Right ventricle myocardium superior (tissue), 1 donor: ENCODE data around the gene STARD6. TPM values are rescaled to one million over a fixed set of nuclear protein-coding genes. Genes with fewer than 3 reads are reported as not detected.
"Not testable (repeated sequence)": the region's sequence is repeated elsewhere in the genome, so short reads cannot be mapped to it uniquely, and the experiment has no call there.

Source experiments
- ATAC-seq: fragments of 200-7000 bp; cut with Tn5 transposase; one replicate; pipeline ENCODE4 v1.9.1; 2020; ENCODE audit warnings: mild to moderate bottlenecking; ENCODE audit not compliant: poor library complexity
- DNase-seq: peaks from one replicate; pipeline ENCODE4 v3.0.0-alpha.2; 2020
- intact Hi-C: fragments of 100-400 bp; cut with DNase I; formaldehyde crosslinking; loops from one replicate; pipeline ENCODE4 v1.11.2; 2022
- total RNA-seq: library from RNA; stranded (reverse); fragmentation: NEBNext Ultra II Directional; extraction: Animal tissue kit (Norgen Biotek cat#: 25700); gene quantifications from one replicate; pipeline ENCODE4 v1.2.1, GENCODE V29; 2021
- donor health status: DM: no; HTN: yes; CAD: no; lungs with severe emphysema.

Gene STARD6
- total RNA-seq, 1 donor from 2014 or later = not detected

DNA sequence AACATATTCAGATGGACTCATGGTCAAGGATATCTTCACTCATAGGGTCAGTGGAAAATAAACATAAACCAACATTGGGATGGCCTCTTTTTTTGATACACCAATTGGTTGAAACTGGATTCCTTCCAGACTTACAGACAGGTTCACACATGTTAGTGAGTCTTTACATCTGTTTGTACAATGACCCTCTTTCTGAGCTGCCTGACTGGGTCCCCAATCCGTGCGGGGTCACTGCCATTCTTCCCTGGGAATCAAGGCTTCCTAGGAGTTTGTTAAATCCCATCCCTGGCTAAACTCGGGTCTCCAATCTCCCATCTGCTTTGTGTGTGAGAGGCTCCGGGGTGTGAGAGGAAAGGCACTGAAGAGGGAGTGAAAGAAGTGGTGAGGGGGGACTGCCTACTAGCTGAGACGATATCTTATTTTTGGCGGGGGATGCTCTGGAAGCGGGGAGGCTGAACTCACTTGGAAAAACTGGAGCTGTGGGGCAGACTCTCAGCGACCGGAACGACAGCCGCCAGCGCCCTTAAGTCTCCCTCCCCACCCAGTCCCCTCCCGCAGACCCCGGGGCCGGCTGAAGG is 487 bp downstream of the STARD6 start:
- ATAC-seq (peak; percentile 71), DNase-seq (peak; percentile 32)
- intact Hi-C loops = no loop called here

DNA sequence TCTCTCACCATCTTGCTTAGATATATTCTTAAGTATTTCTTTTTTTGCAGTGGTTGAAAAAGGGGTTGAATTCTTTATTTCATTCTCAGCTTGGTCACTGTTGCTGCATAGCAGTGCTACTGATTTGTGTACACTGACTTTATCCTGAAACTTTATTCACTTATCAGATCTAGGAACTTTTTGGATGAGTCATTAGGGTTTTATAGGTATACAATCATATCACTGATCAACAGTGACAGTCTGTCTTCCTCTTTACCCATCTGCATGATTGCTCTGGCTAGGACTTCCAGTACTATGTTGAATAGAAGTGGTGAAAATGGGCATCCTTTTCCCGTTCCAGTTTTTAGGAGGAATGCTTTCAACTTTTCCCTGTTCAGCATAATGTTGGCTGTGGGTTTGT is 6.5 kb downstream of the STARD6 start:
- intact Hi-C loops = no loop called here
- no peak for ATAC-seq

DNA sequence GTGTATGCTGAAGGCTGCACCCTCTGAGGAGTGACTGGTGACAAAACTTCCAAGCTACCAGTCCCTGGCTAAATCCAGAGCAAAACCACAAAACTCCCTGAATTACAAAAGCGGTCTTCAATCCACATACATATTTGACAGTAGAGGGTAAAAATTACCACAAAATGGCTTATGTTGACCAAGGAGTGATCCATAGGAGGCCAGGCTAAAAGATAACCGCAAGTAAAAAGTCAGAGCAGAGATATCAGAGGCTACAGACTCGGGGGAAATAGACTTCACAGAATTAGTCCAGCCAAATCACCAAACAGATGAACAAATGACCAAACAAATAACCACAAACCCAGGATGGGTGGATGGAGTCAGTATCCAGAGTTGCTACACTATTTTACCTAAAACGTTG is 19.4 kb downstream of the STARD6 start:
- intact Hi-C loops = no loop called here
- DNase-seq = no peak

More for the DNA sequence above, 6.5 kb downstream of the STARD6 start:
- no peak for DNase-seq

DNA sequence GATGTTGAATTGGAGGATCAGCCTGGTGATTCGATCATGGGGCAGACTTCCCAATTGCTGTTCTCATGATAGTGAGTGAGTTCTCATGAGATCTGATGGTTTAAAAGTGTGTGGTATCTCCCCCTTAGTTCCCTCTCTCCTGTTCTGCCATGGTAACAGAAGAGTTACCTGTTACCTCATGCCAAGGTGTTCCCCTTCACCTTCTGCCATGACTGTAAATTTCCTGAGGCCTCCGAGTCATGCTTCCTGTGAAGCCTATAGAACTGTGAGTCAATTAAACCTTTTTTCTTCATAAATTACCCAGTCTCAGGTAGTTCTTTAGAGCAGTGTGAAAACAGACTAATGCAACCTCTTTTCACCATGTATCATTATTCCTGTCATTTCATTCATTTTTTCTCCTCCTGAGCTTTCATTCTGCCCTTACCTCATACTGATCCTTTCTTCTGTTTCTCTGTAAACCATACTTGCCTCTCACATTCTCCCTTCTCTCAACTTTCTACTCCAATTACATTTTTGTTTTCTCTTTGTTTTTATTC is 22.0 kb downstream of the STARD6 start:
- ATAC-seq (no peak), DNase-seq (no peak)
- intact Hi-C loops = no loop called here

More for the DNA sequence above, 19.4 kb downstream of the STARD6 start:
- ATAC-seq = no peak

DNA sequence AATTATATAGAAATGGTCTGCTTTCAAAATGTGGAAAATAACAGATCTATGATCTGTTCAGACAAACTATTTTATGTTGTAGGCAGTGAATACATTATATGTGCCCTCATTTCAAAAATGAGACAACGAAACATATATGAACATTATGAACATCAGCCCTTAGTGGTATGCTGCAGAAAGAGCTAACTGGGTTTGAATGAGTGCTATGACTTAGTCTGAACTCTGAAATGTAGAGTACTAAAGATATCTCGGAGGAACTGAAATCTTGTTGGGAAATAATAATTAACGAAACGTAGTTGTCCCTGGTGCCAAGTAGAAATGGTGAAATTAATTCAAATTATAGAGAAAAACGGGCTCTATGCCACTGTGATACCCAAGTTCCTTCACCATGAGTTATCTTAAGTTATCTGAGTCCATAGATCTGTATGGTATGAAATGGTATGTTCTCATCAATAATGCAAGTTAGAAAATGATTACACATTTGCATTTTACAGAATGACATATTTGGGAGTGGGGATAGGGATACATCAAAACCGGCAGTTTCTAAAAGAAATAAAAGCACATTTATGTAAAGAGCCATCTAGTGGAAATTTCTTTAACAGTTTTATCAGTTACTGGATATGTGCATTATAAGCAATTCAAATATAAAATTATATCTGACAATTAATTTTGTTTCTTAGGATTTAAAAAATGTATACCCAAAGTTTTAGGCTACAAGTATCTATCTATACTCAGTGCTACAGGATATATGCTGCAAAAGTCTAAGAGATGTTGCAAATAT is 26.7 kb downstream of the STARD6 start:
- intact Hi-C loops = no loop called here
- no peak for ATAC-seq
- no peak for DNase-seq

DNA sequence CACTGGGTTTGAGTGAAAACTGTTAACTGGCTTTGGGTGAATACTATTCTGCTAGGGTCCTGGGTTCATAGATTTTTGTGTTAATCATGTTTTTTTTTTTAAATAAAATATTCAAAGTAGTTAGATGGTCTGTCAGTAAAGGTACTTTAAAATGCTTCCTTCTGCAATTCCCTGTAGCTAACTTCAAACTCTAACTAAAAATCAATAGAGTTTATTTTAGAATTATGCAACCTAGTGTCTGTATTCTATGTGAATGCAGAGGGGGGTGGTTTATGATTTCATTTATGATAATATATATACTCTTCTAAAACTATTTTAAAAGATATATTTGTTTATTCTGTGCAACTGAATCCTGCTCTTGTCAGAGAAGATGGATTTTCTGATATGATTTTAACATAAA is 27.9 kb downstream of the STARD6 start:
- DNase-seq = no peak
- no peak for ATAC-seq
- intact Hi-C loops = no loop called here

DNA sequence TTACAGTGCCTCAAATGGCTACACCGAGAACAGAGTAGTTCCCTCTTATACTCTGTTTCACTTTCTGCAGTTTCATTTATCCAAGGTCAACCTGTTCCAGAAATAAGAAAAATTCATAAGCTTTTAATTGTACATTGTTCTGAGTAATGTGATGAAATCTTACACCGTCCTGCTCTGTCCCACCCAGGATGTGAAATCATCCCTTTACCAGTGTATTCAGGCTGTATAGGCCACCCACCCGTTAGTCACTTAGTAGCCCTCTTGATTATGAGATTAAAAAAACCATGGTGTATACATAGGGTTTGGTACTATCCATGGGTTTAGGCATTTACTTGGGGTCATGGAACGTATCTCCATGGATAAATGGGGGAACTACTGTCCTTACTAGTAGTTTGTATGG is 29.8 kb downstream of the STARD6 start:
- intact Hi-C loops = no loop called here
- DNase-seq (no peak), ATAC-seq (no peak)

DNA sequence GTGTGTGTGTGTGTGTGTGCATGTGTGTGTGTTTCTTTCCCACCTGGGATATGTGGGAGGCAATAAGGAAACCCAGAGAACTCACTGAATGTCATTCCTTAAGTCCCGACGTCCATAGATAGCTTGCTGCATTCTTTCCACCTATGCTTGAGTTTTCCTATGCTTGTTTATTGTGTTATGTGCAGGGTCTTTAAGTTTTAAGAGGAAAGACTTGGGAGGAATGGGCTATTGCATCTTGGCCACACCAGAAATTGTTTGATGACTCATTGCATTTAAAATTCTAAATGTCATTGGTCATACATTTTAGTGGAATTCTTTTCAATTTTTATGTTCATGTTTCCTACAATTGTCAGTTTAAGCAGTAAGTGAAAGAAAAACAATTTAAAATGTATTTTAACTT is 33.7 kb downstream of the STARD6 start:
- DNase-seq (no peak), ATAC-seq (no peak)
- intact Hi-C loops = no loop called here

DNA sequence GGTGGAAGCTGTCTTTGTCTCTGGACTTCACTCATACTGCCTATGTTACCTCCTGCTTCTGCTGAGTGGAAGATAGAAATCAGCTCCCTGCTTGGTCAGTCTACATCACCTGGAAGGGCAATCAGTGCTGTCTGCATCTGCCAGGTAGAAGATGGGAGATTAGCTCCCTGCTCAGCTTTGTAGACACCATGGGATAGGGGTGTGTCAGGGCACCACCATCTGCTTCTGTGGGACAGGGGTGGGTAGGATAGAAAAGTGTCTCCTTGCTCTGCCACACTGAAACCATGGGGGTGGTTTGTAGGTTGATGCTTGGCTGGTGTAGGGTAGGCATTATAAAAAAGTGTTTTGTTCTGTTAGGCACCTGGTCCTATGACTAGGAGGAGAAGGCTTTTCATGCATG is 34.1 kb downstream of the STARD6 start:
- ATAC-seq (no peak), DNase-seq (no peak)
- intact Hi-C loops = no loop called here

DNA sequence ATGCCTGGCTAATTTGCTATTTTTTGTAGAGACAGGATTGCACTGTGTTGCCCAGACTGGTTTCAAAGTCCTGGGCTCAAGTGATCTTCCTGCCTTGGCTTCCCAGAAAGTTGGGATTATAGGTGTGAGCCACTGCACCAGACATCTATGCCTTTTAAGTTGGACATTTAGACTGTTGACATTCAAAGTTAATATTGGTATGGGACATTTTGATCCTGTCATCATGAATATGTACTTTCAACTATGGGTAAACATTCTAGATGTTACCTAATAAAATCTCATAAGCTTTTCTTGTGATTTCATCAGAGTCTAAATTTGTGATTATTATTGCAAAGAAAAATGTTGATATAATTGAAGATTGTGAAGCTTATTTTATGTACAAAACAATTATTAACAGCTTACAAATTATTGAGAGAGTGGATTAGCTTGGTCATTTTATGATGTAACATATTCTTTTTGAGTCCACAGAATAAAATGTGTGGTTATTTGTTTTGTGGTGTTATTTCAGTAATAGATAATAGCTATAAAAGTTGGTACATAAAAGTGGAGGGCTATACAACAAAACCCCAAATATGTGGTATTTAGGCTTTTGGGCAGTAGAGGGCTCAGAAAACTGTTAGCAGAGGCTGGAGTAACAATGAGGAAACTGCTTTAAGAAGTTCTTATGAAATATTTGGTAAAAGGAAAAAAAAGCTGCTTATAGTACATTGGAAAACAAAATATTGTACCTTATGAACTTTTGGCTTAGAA is 41.4 kb downstream of the STARD6 start:
- intact Hi-C loops = no loop called here

DNA sequence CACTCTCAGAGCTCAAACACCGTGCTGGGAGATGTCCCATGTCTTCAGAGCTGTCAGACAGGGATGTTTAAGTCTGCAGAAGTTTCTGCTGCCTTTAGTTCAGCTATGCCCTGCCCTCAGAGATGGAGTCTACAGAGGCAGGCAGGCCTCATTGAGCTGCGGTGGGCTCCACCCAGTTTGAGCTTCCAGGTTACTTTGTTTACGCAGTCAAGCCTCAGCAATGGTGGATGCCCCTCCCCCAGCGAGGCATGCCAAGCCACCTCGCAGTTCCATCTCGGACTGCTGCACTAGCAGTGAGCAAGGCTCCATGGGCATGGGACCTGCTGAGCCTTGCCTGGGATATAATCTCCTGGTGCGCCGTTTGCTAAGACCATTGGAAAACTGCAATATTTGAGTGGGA is 48.1 kb downstream of the STARD6 start:
- ATAC-seq, intact Hi-C loops, DNase-seq: not testable (repeated sequence)

More for the DNA sequence above, 41.4 kb downstream of the STARD6 start:
- ATAC-seq (no peak), DNase-seq (no peak)

DNA sequence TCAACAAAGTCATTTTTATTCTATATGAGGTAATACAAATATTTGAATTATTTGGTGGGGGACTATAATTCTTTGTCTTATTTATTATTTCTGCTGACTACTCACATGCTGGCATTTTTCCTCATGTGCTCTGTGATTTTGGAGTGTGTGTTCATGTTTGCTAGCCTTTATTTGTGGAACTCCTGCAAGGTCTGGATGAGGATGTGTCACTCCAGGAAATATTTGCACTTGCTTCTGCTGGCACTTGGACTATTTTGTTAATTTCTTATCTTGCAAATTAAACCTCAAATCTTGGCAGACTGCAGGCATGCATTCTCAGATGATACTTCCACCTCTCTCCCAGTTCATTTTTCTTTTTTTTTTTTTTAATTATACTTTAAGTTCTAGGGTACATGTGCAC is 54.2 kb downstream of the STARD6 start:
- intact Hi-C loops = no loop called here
- ATAC-seq (no peak), DNase-seq (no peak)

DNA sequence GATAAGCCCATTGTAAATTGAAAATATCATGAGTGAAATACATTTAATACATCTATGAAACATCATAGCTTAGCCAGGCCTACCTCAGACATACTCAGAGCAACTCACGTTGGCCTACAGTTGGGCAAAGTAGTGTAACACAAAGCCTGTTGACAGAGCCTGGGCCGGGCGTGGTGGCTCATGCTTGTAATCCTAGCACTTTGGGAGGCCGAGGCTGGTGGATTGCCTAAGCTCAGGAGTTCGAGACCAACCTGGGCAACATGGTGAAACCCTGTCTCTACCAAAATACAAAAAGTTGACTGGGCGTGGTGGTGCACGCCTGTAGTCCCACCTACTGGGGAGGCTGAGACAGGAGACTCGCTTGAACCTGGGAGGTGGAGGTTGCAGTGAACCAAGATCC is 58.7 kb downstream of the STARD6 start:
- ATAC-seq, intact Hi-C loops, DNase-seq: not testable (repeated sequence)

DNA sequence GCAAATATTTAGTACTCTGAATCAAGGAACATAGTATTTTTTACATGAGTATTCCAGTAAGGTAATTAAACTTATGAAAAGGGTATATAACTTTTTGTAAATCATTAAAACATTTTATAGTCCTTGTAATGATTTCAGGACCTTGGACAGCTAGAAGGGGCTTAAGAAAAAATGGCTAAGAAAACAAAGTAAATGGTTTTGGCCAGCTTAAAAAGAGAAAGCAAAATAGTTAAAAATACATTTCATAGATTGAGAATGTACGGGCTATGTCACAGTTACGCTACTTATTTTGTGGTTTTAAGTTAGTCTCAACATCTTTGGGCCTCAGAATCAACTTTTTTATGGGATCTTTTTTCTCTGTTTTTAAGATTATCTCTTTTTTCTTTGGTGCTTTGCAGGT is 61.6 kb downstream of the STARD6 start:
- intact Hi-C loops = no loop called here
- ATAC-seq (no peak), DNase-seq (no peak)

DNA sequence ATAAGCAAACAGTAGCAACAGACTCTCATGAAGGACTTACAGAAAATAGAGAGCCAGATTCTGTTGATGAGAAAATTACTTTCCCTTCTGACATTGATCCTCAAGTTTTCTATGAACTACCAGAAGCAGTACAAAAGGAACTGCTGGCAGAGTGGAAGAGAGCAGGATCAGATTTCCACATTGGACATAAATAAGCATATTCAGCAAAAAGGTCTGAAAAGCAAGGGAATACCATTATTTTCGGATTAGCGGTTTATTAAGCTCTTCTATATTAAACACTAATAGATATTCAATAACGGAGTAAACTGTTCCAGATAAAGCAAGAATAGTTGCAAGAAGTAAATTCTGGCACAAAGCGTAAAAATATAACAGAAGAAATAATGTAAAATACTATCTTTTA is 63.4 kb downstream of the STARD6 start:
- no peak for DNase-seq
- intact Hi-C loops = no loop called here
- no peak for ATAC-seq

DNA sequence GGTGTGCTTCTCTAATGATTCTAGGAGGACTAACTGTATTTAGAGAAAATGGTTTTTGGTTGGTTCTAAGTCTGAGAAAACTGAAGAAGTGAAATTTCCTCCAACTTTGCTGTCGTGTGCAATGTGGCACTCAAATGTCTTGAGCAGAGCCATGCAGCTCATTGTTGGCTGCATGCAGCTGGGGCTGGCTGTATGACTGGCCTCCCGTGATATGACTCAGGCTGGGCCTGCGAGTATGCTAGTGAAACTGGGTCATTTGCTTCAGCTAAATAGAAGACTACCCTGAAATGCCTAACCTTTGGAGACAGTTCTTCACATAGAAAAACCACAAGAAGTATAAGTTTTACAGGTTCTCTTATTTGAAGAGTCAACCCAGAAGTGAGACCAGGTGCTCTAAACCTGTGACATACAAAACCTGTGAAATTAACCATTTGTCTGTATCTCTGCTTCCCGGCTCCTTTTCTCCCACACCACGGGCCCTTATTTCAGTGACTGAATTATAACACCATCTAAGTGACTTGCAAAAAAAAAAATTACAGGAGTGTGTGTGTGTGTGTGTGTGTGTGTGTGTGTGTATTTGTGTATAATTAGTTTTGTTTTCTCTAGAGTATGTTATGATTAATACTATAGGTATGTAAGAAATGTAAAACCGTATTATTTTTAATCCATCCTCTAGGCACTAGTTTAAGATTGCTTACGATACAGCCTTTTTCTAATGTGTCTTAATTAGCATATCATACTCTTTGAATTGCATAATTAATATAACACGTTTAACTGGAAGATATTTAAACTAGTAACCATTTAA is 72.5 kb downstream of the STARD6 start:
- intact Hi-C loops = no loop called here
- ATAC-seq (peak; percentile 95), DNase-seq (peak; percentile 75)

DNA sequence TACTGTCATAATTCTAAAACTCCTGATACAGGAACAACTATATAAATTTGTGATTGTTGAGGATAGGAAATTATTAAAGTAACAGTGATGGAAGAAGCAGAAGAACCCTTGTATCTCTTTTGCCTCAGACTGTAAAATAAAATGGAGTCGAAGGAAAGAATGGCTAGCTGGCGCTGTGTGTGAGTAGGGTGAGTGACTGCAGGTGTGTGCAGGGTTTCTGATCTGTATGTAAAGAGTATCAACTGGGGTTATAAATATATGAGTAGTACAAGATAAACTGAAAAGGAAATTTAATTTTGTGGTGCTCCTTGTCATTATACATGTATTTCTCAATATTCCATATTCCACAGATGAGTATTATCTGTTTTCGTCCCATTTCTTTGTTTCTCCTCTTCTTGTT is 73.1 kb downstream of the STARD6 start:
- intact Hi-C loops = no loop called here
- ATAC-seq (no peak), DNase-seq (no peak)

DNA sequence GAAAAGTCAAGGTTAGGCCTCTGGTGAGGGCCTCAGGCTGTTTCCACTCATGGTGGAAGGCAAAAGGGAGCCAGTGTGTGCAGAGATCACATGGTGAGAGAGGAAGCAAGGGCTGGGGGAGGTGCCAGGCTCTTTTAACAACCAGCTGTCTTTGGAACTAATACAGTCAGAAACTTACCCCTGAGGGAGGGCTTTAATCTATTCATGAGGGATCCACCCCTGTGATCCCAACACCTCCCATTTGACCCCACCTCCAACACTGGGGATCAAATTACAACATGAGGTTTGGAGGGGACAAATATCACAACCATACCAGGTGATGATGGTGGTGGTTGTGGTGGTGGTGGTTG is 77.5 kb downstream of the STARD6 start:
- DNase-seq (no peak), ATAC-seq (no peak)
- intact Hi-C loops = no loop called here
